ENCODE data around the gene TYR.
"Not testable (repeated sequence)": the region's sequence is repeated elsewhere in the genome, so short reads cannot be mapped to it uniquely, and the experiment has no call there.

TYR gene

GRCh38 chr11:89273220-89273619, 95.5 kb downstream of the TYR start:
- DNase-seq, result not testable (repeated sequence)

DNA sequence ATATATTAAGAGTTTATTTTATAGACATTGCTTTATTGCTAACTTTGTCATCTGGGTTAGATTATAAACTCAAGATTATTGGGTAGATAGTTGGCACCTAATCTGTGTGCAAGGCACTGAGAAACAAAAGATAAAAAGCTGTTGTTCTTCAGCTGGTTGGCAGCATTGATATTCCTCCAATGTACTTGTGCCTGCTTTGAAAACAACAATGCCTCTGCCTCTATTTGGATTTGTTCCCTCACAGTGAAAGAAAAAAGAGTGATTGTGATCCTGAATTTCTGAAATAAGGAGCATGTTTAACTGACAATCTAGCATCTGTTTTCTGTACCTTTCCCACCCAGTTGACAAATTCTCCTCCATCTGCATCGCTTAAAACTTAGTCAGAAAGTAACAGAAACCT, 98.3 kb downstream of the TYR start:
- no peak for DNase-seq

DNA sequence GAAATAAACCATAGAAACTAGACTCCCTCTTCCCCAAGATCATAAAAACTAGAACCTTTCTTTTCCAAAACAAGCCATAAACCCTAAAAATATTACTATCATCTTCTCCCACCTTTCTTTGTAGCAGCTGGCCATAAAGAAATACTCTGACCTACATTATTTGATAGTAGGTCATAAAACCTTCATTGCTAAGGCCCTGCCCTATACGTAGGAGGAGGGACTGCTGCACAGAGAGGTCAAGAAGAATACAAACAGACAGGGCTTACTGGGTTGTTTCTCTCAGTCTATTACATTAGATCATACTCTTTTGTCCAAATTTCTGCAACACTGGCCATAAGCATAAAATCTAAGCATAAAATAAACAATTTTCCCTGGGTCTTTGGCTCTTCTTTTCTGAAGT, 101.5 kb downstream of the TYR start:
- no peak for DNase-seq

DNA sequence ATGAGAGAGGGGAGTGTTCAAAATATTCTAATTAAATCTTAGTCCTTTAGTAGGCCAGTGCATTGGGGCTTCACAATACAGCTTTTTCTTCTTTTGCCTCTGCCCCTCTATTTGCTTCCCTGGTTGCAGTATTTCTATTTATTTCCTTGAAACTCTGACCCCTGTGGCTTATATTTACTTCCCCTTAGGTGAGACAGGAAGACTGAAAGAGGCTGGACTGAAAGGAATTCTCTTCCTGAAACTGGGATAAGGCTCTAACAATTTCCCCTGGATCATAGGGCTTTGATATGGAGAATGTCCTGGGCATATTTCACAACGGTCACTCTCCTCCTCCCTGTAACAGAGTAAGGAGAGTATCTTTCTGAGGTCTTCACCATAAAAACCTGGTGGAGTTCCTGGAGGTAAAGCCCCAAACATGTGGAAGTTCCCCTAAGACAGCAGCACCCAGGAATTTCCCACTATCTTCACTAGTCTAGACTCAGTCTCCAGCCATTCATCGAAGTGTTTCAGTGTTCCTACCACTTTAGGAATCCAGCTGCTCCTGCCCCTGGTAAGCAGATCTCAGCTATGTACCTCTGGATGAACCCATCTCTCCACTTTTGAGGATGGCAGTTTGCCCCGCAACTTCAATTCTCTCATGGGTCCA, 103.5 kb downstream of the TYR start:
- not testable (repeated sequence) for DNase-seq

- DNase-seq, result not testable (repeated sequence)
These were observed 108.9 kb downstream of the TYR start for GRCh38 chr11:89286601-89287000.

GRCh38 chr11:89288004-89288403, 110.3 kb downstream of the TYR start:
- DNase-seq, result not testable (repeated sequence)

GRCh38 chr11:89293965-89294679, 116.4 kb downstream of the TYR start:
- DNase-seq, result no peak

GRCh38 chr11:89295023-89295422, 117.3 kb downstream of the TYR start:
- DNase-seq, result not testable (repeated sequence)

DNA sequence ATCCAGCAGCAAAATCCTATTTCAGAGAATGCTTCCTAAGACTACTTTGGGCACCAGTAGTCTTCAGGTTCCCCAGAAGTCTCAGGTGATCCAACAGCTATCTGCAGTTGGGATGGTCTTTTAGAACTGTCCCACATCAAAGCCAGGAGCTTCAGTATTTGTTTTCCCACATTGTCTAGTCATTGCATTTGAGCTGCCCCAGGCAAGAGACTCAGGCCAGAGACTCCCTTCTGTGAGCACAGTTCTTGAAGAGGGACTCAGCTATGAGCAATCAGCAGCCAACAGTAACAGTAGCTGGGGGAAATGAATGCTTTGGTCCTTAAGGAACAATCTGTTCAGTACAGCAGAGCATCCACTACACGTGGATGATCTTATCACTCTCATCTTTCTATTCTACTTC, 125.4 kb downstream of the TYR start:
- DNase-seq, result not testable (repeated sequence)

- not testable (repeated sequence) for DNase-seq
These were observed 130.6 kb downstream of the TYR start for GRCh38 chr11:89308272-89308671.

GRCh38 chr11:89309321-89309985, 131.8 kb downstream of the TYR start:
- DNase-seq, result not testable (repeated sequence)

GRCh38 chr11:89310607-89311006, 132.9 kb downstream of the TYR start:
- not testable (repeated sequence) for DNase-seq

GRCh38 chr11:89321401-89321800, 143.7 kb downstream of the TYR start:
- DNase-seq, result no peak

GRCh38 chr11:89327885-89328284, 150.2 kb downstream of the TYR start:
- DNase-seq, result no peak

GRCh38 chr11:89331940-89332339, 154.3 kb downstream of the TYR start:
- not testable (repeated sequence) for DNase-seq

GRCh38 chr11:89333704-89334103, 156.0 kb downstream of the TYR start:
- not testable (repeated sequence) for DNase-seq

- DNase-seq, result not testable (repeated sequence)
These were observed 159.5 kb downstream of the TYR start for GRCh38 chr11:89337100-89337650.

DNA sequence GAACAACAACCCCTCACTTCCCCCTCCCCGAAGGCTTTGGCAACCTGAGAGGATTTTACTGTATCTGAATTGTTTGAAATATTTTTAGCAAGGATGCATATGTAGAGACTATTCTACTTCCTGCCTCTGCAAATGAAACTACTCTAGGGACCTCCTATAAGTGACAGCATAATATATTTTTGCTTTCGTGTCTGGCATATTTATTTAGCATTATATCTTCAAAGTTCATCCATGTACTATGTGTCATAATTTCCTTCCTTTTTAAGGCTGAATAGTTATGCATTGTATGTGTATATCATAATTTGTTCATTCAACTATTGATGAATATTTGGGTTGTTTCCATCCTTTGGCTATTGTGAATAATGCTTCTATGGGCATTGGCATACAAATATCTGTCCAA, 160.4 kb downstream of the TYR start:
- not testable (repeated sequence) for DNase-seq

DNA sequence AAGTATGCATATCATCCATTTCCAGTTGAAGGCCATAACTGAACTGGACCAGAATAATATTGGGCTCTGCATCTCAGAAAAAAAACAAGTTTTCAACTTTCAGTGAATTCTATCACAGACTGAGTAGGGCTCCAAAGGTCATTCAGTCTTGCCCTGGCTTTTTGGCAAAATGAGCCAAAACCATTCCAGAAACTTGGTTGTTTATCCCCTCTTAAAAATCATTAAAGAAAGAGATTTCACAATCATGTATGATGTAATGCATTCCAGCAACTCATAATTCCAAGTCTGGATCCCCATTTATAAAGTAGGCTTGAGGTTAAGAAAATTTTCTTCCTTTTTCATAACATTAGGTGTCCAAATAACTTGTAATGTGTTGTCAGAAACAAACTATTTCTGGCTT, 162.8 kb downstream of the TYR start:
- not testable (repeated sequence) for DNase-seq

- not testable (repeated sequence) for DNase-seq
These were observed 165.4 kb downstream of the TYR start for GRCh38 chr11:89342880-89343572.

All from NCI-H1092 treated with DMSO at 0.1 percent for 48 hours (cell line).